ENCODE measurements around the gene STN1.

The STN1 gene

GRCh38 chr10:103854686-103855391 lies 63.1 kb downstream of the STN1 start:
- Histone ChIP-seq H3K9ac (ENCODE audit: low read length) (no peak overlapping the region), H3K36me3 (ENCODE audit: insufficient read depth, low read length) (no peaks in the 10 kb centered on the region), H3K4me2 (ENCODE audit: low read length) (no peak overlapping the region; the same call in 1 of the 2 replicates), H3K27me3 (ENCODE audit: insufficient read depth, low read length) (no peaks in the 10 kb centered on the region), H2AFZ (ENCODE audit: low read length) (no peak overlapping the region), H3K9me2 (ENCODE audit: low read depth, low read length) (no peaks in the 10 kb centered on the region), H3K4me1 (ENCODE audit: insufficient read depth, low read length, severe bottlenecking) (peaks cover 6% of the 10 kb centered on the region), H3K4me3 (ENCODE audit: low read depth, low read length, poor library complexity, severe bottlenecking) (no peak overlapping the region), H3K9me3 (ENCODE audit: low read length) (no peaks in the 10 kb centered on the region), H3K27ac (ENCODE audit: low read depth, low read length, poor library complexity, severe bottlenecking) (no peak overlapping the region), H4K20me1 (ENCODE audit: insufficient read depth, low read length) (no peaks in the 10 kb centered on the region), H3K79me2 (ENCODE audit: insufficient read depth, low read length) (no peaks in the 10 kb centered on the region), H3F3A (ENCODE audit: insufficient read depth, low read length) (no peaks in the 10 kb centered on the region)
- TF ChIP-seq EZH2 (IDR thresholded peaks at IDR 0.05; ENCODE audit: borderline replicate concordance, low read length) = no peak
- no peak for TF ChIP-seq CTCF (IDR thresholded peaks at IDR 0.05; ENCODE audit: low read length)

GRCh38 chr10:103854265-103854685 lies 63.7 kb downstream of the STN1 start:
- H3K4me3 ChIP-seq (ENCODE audit: low read depth, low read length, poor library complexity, severe bottlenecking) = no peak overlapping the region
- H3F3A ChIP-seq (ENCODE audit: insufficient read depth, low read length) = no peaks in the 10 kb centered on the region
- no peak for TF ChIP-seq CTCF (IDR thresholded peaks at IDR 0.05; ENCODE audit: low read length)
- TF ChIP-seq EZH2 (IDR thresholded peaks at IDR 0.05; ENCODE audit: borderline replicate concordance, low read length) = no peak
- no peak overlapping the region for H3K27ac ChIP-seq (ENCODE audit: low read depth, low read length, poor library complexity, severe bottlenecking)
- H3K9ac ChIP-seq (ENCODE audit: low read length) = no peak overlapping the region
- peaks cover 6% of the 10 kb centered on the region for H3K4me1 ChIP-seq (ENCODE audit: insufficient read depth, low read length, severe bottlenecking)
- no peaks in the 10 kb centered on the region for H3K79me2 ChIP-seq (ENCODE audit: insufficient read depth, low read length)
- H3K36me3 ChIP-seq (ENCODE audit: insufficient read depth, low read length) = no peaks in the 10 kb centered on the region
- H3K9me3 ChIP-seq (ENCODE audit: low read length) = no peaks in the 10 kb centered on the region
- H3K27me3 ChIP-seq (ENCODE audit: insufficient read depth, low read length) = no peaks in the 10 kb centered on the region
- H4K20me1 ChIP-seq (ENCODE audit: insufficient read depth, low read length) = no peaks in the 10 kb centered on the region
- H3K9me2 ChIP-seq (ENCODE audit: low read depth, low read length) = no peaks in the 10 kb centered on the region
- H3K4me2 ChIP-seq (ENCODE audit: low read length) = peak overlapping the region; percentile 5; the same call in 1 of the 2 replicates
- no peak overlapping the region for H2AFZ ChIP-seq (ENCODE audit: low read length)

- Histone ChIP-seq H3K4me2 (ENCODE audit: low read length) (no peak overlapping the region; the same call in 1 of the 2 replicates), H3K79me2 (ENCODE audit: insufficient read depth, low read length) (no peaks in the 10 kb centered on the region), H3K9me3 (ENCODE audit: low read length) (no peaks in the 10 kb centered on the region), H3K4me1 (ENCODE audit: insufficient read depth, low read length, severe bottlenecking) (peaks cover 6% of the 10 kb centered on the region), H2AFZ (ENCODE audit: low read length) (no peak overlapping the region), H3K9me2 (ENCODE audit: low read depth, low read length) (no peaks in the 10 kb centered on the region), H3K4me3 (ENCODE audit: low read depth, low read length, poor library complexity, severe bottlenecking) (no peak overlapping the region), H3K9ac (ENCODE audit: low read length) (no peak overlapping the region), H3F3A (ENCODE audit: insufficient read depth, low read length) (no peaks in the 10 kb centered on the region), H3K27me3 (ENCODE audit: insufficient read depth, low read length) (no peaks in the 10 kb centered on the region), H4K20me1 (ENCODE audit: insufficient read depth, low read length) (no peaks in the 10 kb centered on the region), H3K36me3 (ENCODE audit: insufficient read depth, low read length) (no peaks in the 10 kb centered on the region), H3K27ac (ENCODE audit: low read depth, low read length, poor library complexity, severe bottlenecking) (no peak overlapping the region)
- no peak for TF ChIP-seq EZH2 (IDR thresholded peaks at IDR 0.05; ENCODE audit: borderline replicate concordance, low read length)
- TF ChIP-seq CTCF (IDR thresholded peaks at IDR 0.05; ENCODE audit: low read length) = no peak
Observed at GRCh38 chr10:103853428-103854264, 64.3 kb downstream of the STN1 start.

All from OCI-LY1 (cell line).